HG02642 (cell line): Measurements from ENCODE around the gene PPCS.

Source experiments
- ATAC-seq: cut with Tn5 transposase; IDR thresholded peaks from one replicate; pipeline ENCODE4 v1.9.1; 2021; ENCODE audit warnings: mild to moderate bottlenecking; ENCODE audit not compliant: unreplicated experiment, poor library complexity

Gene PPCS

GRCh38 chr1:42456010-42456753 is at the start of gene PPCS, which contains the start of gene ZMYND12:
PPCS (plus strand) TSS chr1:42456543; CDS start chr1:42456566, 23 bp downstream.
ZMYND12 (minus strand) TSS chr1:42456022; CDS start chr1:42455997, 25 bp downstream.
- ATAC-seq = peak; percentile 87

GRCh38 chr1:42414551-42415496 is 41.5 kb upstream of the PPCS start:
- no peak for ATAC-seq

- no peak for ATAC-seq
Measured at GRCh38 chr1:42417166-42417565, 39.2 kb upstream of the PPCS start.

- no peak for ATAC-seq
Measured at GRCh38 chr1:42418516-42418915, 37.8 kb upstream of the PPCS start.

- ATAC-seq = no peak
Measured at GRCh38 chr1:42419126-42419821, 37.1 kb upstream of the PPCS start.

- ATAC-seq = no peak
Measured at GRCh38 chr1:42420121-42420520, 36.2 kb upstream of the PPCS start.

- ATAC-seq = no peak
Measured at GRCh38 chr1:42420911-42421585, 35.3 kb upstream of the PPCS start.

- ATAC-seq = no peak
Measured at GRCh38 chr1:42422737-42423136, 33.6 kb upstream of the PPCS start.

GRCh38 chr1:42423681-42424080 is 32.7 kb upstream of the PPCS start:
- ATAC-seq = no peak

GRCh38 chr1:42424201-42424600 is 32.1 kb upstream of the PPCS start:
- no peak for ATAC-seq

GRCh38 chr1:42427240-42427639 is 29.1 kb upstream of the PPCS start:
- no peak for ATAC-seq

GRCh38 chr1:42429603-42430002 is 26.7 kb upstream of the PPCS start:
- no peak for ATAC-seq

GRCh38 chr1:42430286-42431135 is 25.8 kb upstream of the PPCS start:
- ATAC-seq = no peak

- no peak for ATAC-seq
Measured at GRCh38 chr1:42431514-42431913, 24.8 kb upstream of the PPCS start.

GRCh38 chr1:42432714-42433113 is 23.6 kb upstream of the PPCS start:
- ATAC-seq = no peak

- no peak for ATAC-seq
Measured at GRCh38 chr1:42433369-42433768, 23.0 kb upstream of the PPCS start.

GRCh38 chr1:42434340-42434739 is 22.0 kb upstream of the PPCS start:
- no peak for ATAC-seq

GRCh38 chr1:42439940-42440339 is 16.4 kb upstream of the PPCS start:
- no peak for ATAC-seq

- ATAC-seq = no peak
Measured at GRCh38 chr1:42442662-42443061, 13.7 kb upstream of the PPCS start.
